Heart left ventricle (tissue), 16 donors: ENCODE results near the gene PLEKHM2. TPM values are rescaled to one million over a fixed set of nuclear protein-coding genes. Genes with fewer than 3 reads are reported as not detected.

Source experiments
- ATAC-seq, 4 donors: fragments of 200-7000 bp; cut with Tn5 transposase; one replicate each; pipeline ENCODE4 v1.9.1; 2020 to 2022; ENCODE audit warnings: moderate library complexity in 4 of 4, mild to moderate bottlenecking in 3 of 4, moderate number of reproducible peaks in 1 of 4
- DNase-seq, 5 donors: peaks; one replicate each; pipeline ENCODE4 v3.0.0-alpha.2; 2020
- H3K27ac ChIP-seq, 12 donors: fragments of 200-600 bp; sonication (generic) in 4 of 12; one replicate each; pipeline versions ENCODE4 v1.5.0 to v1.8.0; 2016 to 2022; ENCODE audit warnings: mild to moderate bottlenecking in 2 of 12
- H3K27me3 ChIP-seq, 9 donors: fragments of 200-600 bp; sonication (generic) in 2 of 9; one replicate each; pipeline versions ENCODE4 v1.5.1 to v1.8.0; 2016 to 2022; ENCODE audit warnings: mild to moderate bottlenecking in 3 of 9
- H3K36me3 ChIP-seq, 9 donors: fragments of 200-600 bp; sonication (generic) in 2 of 9; one replicate each; pipeline versions ENCODE4 v1.5.0 to v1.8.0; 2018 to 2022; ENCODE audit warnings: mild to moderate bottlenecking in 2 of 9
- H3K4me1 ChIP-seq, 12 donors: fragments of 200-600 bp; sonication (generic) in 4 of 12; one replicate each; pipeline versions ENCODE4 v1.5.0 to v1.8.0; 2016 to 2022; ENCODE audit warnings: mild to moderate bottlenecking in 3 of 12
- H3K4me3 ChIP-seq, 12 donors: fragments of 200-600 bp; sonication (generic) in 4 of 12; one replicate each; pipeline versions ENCODE4 v1.5.0 to v1.8.0; 2017 to 2022; ENCODE audit warnings: mild to moderate bottlenecking in 9 of 12, moderate library complexity in 4 of 12
- H3K9me3 ChIP-seq, 12 donors: fragments of 200-600 bp; sonication (generic) in 4 of 12; one replicate each; pipeline versions ENCODE4 v1.5.0 to v1.8.0; 2016 to 2022; ENCODE audit warnings: mild to moderate bottlenecking in 1 of 12
- POLR2A ChIP-seq, 2 donors: fragments of 450-650 bp; IDR thresholded peaks; one replicate each; pipeline ENCODE4 v1.6.1; 2017; ENCODE audit warnings: antibody characterized with exemption in 2 of 2, mild to moderate bottlenecking in 2 of 2, moderate library complexity in 2 of 2
- WGBS, 4 donors: extraction: QIAGEN DNeasy Blood & Tissue Kit in 2 of 4; methylation state at CpG; one replicate each; pipeline versions ENCODE4 v1.1.5 to v1.1.7; 2013 to 2018; 5-methylcytosine and 5-hydroxymethylcytosine counted together
- intact Hi-C, 10 donors: fragments of 100-400 bp; cut with DNase I; formaldehyde crosslinking; loops; one replicate each; pipeline versions ENCODE4 v1.11.1 to v1.14.2; 2022
- polyA plus RNA-seq, 2 donors: library from polyadenylated mRNA; stranded (reverse); fragments of 200-250 nt; gene quantifications; one replicate each; pipeline ENCODE4 v1.2.3, GENCODE V29; 2013
- total RNA-seq, 9 donors: library from RNA; depleted of rRNA in 2 of 9; stranded (reverse); fragments of >200 nt in 2 of 9; fragmentation: NEBNext Ultra II Directional in 3 of 9; extraction: Animal tissue kit (Norgen Biotek cat#: 25700) in 3 of 9; gene quantifications; one replicate each; pipeline versions ENCODE4 v1.1.0 to v1.2.4, GENCODE V29; 2016 to 2023
- TF ChIP-seq, protein P1 (sequence below), 12 donors: fragments of 200-600 bp; sonication (generic) in 4 of 12; IDR thresholded peaks; one replicate each; pipeline versions ENCODE4 v1.5.0 to v1.8.0; 2018 to 2022; ENCODE audit warnings: antibody characterized with exemption in 12 of 12, mild to moderate bottlenecking in 5 of 12
- donor health status: ischemic (EF 13 %, LVEDD 7.1; RV severe dilation, severe dysfunction).
- donor health status: healthy with polysubstance abuse.
- donor health status: DM: no; HTN: yes; CAD: no.
- donor health status: DM: no; HTN: no; CAD: no.
- donor health status: ischemic (EF 25% LVEDD 6.9; RV normal size, moderate dysfunction).
- donor health status: ischemic (EF 25% LVEDD 5.7; RV mildly dilated, moderate dysfunction).
- donor health status: healthy.
- donor health status: DM: yes; HTN: yes; CAD: no.
- donor health status: ischemic (EF 35%, LVEDD 5.7; RV mildly dilated, moderate dysfunction).
- donor health status: nonischemic (EF 11% LVEDD 7.7; RV severe dilation, severe dysfunction).
- donor health status: DM: yes; HTN: yes; CAD: no.
- donor health status: PGD.
- donor health status: ischemic (EF 29% LVEDD 5.4; RV normal size, mild dysfunction).
- donor health status: nonischemic (EF 23%, LVEDD 6.1; RV moderate dilation, normal function).

The PLEKHM2 gene
- total and polyA plus RNA-seq, 11 donors: 69.9 to 150 (median 84.4) TPM

DNA sequence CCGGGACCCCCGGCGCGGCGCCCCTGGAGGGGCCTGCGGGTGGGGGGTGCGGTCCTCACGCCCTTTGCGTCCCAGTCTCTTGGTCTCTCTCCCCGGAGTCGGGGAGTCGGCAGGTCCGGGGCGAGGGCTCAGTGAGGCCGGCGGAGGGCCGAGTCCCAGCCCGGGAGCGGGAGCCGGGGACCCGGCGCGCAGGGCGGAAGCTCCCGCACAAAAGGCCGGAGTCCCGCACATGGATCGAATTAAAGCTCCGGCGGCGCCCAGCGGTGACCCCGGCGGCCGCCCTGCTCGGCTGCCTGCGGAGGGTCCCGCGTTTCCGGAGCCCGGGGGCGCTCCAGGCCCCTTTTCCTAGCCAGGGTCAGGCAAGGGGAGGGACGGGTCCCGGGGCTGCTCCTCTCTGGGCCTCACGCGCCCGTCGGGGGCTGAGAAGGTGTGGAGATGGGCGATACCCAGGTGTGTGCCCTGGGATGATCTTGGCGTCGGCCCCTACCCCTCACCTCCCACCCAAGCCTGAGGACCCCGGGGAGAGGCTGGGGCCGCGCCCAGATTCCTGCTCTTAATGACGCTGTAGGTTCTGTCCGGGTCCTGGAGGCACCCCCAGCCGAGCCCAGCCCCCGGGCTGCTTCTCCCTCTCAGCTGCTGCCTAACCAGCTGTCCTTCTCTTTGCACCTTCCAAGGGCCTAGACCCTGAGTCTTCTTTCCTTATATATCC is 75.0 kb downstream of the PLEKHM2 start:
- peak in 3 of 4 donors; percentile 5 to 6 (median 5) for ATAC-seq
- H3K4me1 ChIP-seq: peaks cover 0 to 69% (median 42%) of the 10 kb centered on the region in 12 donors
- 2 to 4% (median 2%) methylated on average over 9 to 58 of the region's 58 CpGs for WGBS, 4 donors
- H3K27ac ChIP-seq: peak overlapping the region; percentile 65 to 87 (median 82)
- peak overlapping the region; percentile 66 to 95 (median 72) for H3K4me3 ChIP-seq
- intact Hi-C loops: loop anchor here in 2 of 10 donors (2.0 to 10.0 kb wide), 2 partner anchors 20 to 164 kb away; no protein-coding TSS in a partner anchor
- H3K9me3 ChIP-seq: no peaks in the 10 kb centered on the region
- peaks cover 0 to 56% (median 3%) of the 10 kb centered on the region in 9 donors for H3K27me3 ChIP-seq
- H3K36me3 ChIP-seq: no peaks in the 10 kb centered on the region
- no peak for DNase-seq
- TF ChIP-seq, protein P1, sequence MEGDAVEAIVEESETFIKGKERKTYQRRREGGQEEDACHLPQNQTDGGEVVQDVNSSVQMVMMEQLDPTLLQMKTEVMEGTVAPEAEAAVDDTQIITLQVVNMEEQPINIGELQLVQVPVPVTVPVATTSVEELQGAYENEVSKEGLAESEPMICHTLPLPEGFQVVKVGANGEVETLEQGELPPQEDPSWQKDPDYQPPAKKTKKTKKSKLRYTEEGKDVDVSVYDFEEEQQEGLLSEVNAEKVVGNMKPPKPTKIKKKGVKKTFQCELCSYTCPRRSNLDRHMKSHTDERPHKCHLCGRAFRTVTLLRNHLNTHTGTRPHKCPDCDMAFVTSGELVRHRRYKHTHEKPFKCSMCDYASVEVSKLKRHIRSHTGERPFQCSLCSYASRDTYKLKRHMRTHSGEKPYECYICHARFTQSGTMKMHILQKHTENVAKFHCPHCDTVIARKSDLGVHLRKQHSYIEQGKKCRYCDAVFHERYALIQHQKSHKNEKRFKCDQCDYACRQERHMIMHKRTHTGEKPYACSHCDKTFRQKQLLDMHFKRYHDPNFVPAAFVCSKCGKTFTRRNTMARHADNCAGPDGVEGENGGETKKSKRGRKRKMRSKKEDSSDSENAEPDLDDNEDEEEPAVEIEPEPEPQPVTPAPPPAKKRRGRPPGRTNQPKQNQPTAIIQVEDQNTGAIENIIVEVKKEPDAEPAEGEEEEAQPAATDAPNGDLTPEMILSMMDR (IDR thresholded peaks at IDR 0.05): no peak
- no peak for TF ChIP-seq POLR2A (IDR thresholded peaks at IDR 0.05)

DNA sequence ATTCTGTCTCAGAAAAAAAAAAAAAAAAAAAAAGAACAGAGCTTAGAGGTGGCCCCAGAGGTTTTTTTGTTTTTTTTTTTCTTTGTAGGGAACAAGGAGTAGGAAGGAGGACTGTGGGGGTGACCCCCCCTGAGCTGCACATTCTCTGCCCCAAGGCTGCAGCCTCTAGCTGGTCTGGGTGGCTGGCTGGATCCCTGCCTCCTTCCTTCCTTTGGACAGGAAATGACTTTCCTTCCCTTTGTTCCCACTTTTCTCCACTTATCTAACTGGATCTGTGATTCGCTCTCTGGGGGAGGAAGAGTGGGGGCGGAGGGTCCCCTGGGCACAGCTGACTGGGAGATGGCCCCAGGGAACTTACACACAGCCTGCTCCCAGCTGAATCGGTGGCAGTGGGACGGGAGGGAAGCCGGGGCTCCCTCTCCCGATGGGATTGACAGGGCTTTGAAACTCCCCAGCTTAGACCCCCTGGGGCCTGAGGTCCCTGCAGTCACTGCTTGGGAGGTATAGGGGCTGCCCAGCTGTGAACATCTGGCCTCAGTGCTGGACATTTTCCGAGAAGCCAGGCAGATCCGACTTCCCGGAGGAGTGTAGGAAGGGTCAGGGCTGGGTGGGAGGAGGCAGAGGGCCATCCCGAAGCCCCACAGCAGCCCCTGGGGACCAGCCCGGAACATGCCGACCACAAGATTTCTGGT is 76.5 kb downstream of the PLEKHM2 start:
- Histone ChIP-seq H3K36me3 (peaks cover 0 to 7% (median 0%) of the 10 kb centered on the region in 9 donors), H3K9me3 (no peaks in the 10 kb centered on the region), H3K27ac (peak overlapping the region; percentile 66 to 87 (median 82)), H3K4me1 (peaks cover 0 to 85% (median 44%) of the 10 kb centered on the region in 12 donors), H3K27me3 (peaks cover 0 to 54% (median 3%) of the 10 kb centered on the region in 9 donors), H3K4me3 (peak overlapping the region in 9 of 12 donors; percentile 12 to 95 (median 71))
- no peak for TF ChIP-seq POLR2A (IDR thresholded peaks at IDR 0.05)
- TF ChIP-seq, protein P1 (IDR thresholded peaks at IDR 0.05): no peak
- 4 to 12% (median 8%) methylated on average over 8 to 12 of the region's 12 CpGs for WGBS, 4 donors
- intact Hi-C loops: no loop called here
- ATAC-seq (peak; percentile 24 to 50 (median 39)), DNase-seq (peak in 4 of 5 donors; percentile 48 to 84 (median 74))

DNA sequence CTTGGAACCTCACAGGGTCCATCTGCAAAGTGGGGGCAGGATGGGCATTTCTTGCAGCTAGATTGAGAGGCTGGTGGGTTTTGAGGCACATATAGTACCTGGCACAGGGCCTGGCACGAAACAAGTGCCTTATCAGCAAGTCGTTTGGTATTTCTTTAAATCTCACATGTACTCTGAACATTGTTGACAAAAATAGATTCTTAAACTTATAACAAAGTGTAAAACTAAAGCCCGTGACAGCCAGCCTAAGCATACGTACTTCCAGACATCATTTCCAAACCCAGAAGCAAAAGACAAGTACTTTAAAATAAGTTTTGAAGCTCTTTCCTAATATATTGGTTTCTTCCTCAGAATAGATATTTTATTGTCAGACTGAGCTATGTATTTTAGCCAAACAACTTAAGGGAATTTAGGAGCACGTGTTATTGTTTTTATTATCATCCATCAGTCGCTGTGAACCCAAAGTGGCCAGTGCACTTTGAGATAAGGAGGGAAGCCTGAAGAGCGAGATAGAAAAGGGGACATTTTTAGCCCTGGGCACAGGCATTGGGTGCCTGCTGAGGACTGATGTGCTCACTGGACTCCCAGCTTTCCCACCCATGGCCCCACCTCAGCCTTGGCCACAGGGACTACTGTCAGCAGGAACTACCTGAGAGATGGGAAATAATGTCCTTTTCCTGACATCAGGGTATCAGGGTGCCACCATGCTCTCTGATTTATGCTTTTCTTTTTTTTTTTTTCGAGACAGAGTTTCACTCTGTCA is 77.4 kb downstream of the PLEKHM2 start:
- Histone ChIP-seq H3K4me3 (peak overlapping the region in 8 of 12 donors; percentile 12 to 95 (median 72)), H3K9me3 (no peaks in the 10 kb centered on the region), H3K36me3 (peaks cover 0 to 10% (median 0%) of the 10 kb centered on the region in 9 donors), H3K4me1 (peaks cover 0 to 87% (median 44%) of the 10 kb centered on the region in 12 donors), H3K27me3 (peaks cover 0 to 48% (median 3%) of the 10 kb centered on the region in 9 donors), H3K27ac (peak overlapping the region; percentile 66 to 87 (median 82))
- TF ChIP-seq, protein P1 (IDR thresholded peaks at IDR 0.05): no peak
- TF ChIP-seq POLR2A (IDR thresholded peaks at IDR 0.05): no peak
- ATAC-seq (peak; percentile 43 to 72 (median 62)), DNase-seq (peak in 1 of 5 donors; percentile 70)
- intact Hi-C loops: no loop called here
- 31 to 38% (median 33%) methylated on average over 8 of the region's 8 CpGs for WGBS, 4 donors
